SJCRH30 (cell line): ENCODE results near the gene PDZD8. TPM values are rescaled to one million over a fixed set of nuclear protein-coding genes. Genes with fewer than 3 reads are reported as not detected.
"Not testable (repeated sequence)": the region's sequence is repeated elsewhere in the genome, so short reads cannot be mapped to it uniquely, and the experiment has no call there.

Experiments
- DNase-seq, 2 experiments: peaks; one replicate each; pipeline ENCODE4 v3.0.0-alpha.2; 2015 to 2020
- H3K27ac ChIP-seq: fragments of 250-450 bp; sonication (Bioruptor Pico); 2 replicates; pipeline ENCODE4 v1.5.1; 2020; ENCODE audit warnings: mild to moderate bottlenecking, moderate library complexity
- H3K27me3 ChIP-seq: fragments of 250-450 bp; sonication (Bioruptor Pico); 2 replicates; pipeline ENCODE4 v1.5.1; 2020; ENCODE audit warnings: mild to moderate bottlenecking, moderate library complexity
- H3K36me3 ChIP-seq: fragments of 250-450 bp; sonication (Bioruptor Pico); 2 replicates; pipeline ENCODE4 v1.5.1; 2020; ENCODE audit warnings: mild to moderate bottlenecking, moderate library complexity
- H3K4me1 ChIP-seq: fragments of 250-450 bp; sonication (Bioruptor Pico); 2 replicates; pipeline ENCODE4 v1.5.1; 2020; ENCODE audit warnings: mild to moderate bottlenecking, moderate library complexity
- H3K4me3 ChIP-seq: fragments of 250-450 bp; sonication (Bioruptor Pico); 2 replicates; pipeline ENCODE4 v1.5.1; 2020; ENCODE audit warnings: mild to moderate bottlenecking, moderate library complexity
- H3K9me3 ChIP-seq: fragments of 250-450 bp; sonication (Bioruptor Pico); replicated peaks from 2 replicates; pipeline ENCODE4 v1.5.1; 2020; ENCODE audit warnings: mild to moderate bottlenecking, moderate library complexity
- total RNA-seq: library from RNA; depleted of rRNA; stranded (reverse); fragments of >200 nt; shearing (Covaris generic); gene quantifications from 2 replicates; pipeline ENCODE4 v1.2.3, GENCODE V29; 2014

PDZD8 gene
- total RNA-seq, 1 experiment from 2014 or later = 31.4 TPM

- Histone ChIP-seq H3K36me3 (peaks cover 6% of the 10 kb centered on the region), H3K27ac (no peak overlapping the region), H3K4me3 (no peak overlapping the region), H3K4me1 (no peaks in the 10 kb centered on the region), H3K9me3 (no peaks in the 10 kb centered on the region), H3K27me3 (no peaks in the 10 kb centered on the region)
- no peak for DNase-seq
These were observed 64.0 kb downstream of the PDZD8 start for GRCh38 chr10:117311261-117311660.

GRCh38 chr10:117306674-117307073, 68.6 kb downstream of the PDZD8 start:
- Histone ChIP-seq H3K4me3 (no peak overlapping the region), H3K4me1 (no peaks in the 10 kb centered on the region), H3K9me3 (no peaks in the 10 kb centered on the region)

GRCh38 chr10:117303451-117303850, 71.8 kb downstream of the PDZD8 start:
- H3K27me3 ChIP-seq, H3K4me1 ChIP-seq: not testable (repeated sequence)

More at GRCh38 chr10:117306674-117307073, 68.6 kb downstream of the PDZD8 start:
- no peak overlapping the region for H3K27ac ChIP-seq
- DNase-seq = no peak
- H3K27me3 ChIP-seq = no peaks in the 10 kb centered on the region
- H3K36me3 ChIP-seq = peaks cover 3% of the 10 kb centered on the region; the same call in 1 of the 2 replicates

GRCh38 chr10:117300671-117301070, 74.6 kb downstream of the PDZD8 start:
- no peak for DNase-seq
- peaks cover 3% of the 10 kb centered on the region; the same call in 1 of the 2 replicates for H3K36me3 ChIP-seq
- H3K9me3 ChIP-seq = no peaks in the 10 kb centered on the region
- no peaks in the 10 kb centered on the region for H3K4me1 ChIP-seq
- no peaks in the 10 kb centered on the region for H3K27me3 ChIP-seq
- H3K27ac ChIP-seq = no peak overlapping the region
- H3K4me3 ChIP-seq = no peak overlapping the region

More at GRCh38 chr10:117303451-117303850, 71.8 kb downstream of the PDZD8 start:
- H3K36me3 ChIP-seq, H3K4me3 ChIP-seq, H3K27ac ChIP-seq, DNase-seq, H3K9me3 ChIP-seq: not testable (repeated sequence)

GRCh38 chr10:117299435-117299834, 75.8 kb downstream of the PDZD8 start:
- H3K36me3 ChIP-seq = peaks cover under 1% of the 10 kb centered on the region; the same call in 1 of the 2 replicates
- H3K9me3 ChIP-seq = no peaks in the 10 kb centered on the region
- H3K4me1 ChIP-seq = no peaks in the 10 kb centered on the region
- no peak overlapping the region for H3K4me3 ChIP-seq
- DNase-seq = no peak
- no peak overlapping the region for H3K27ac ChIP-seq
- no peaks in the 10 kb centered on the region for H3K27me3 ChIP-seq

- H3K27me3 ChIP-seq = no peaks in the 10 kb centered on the region
- no peak for DNase-seq
- H3K9me3 ChIP-seq = no peaks in the 10 kb centered on the region
- H3K4me1 ChIP-seq = no peaks in the 10 kb centered on the region
- H3K27ac ChIP-seq = no peak overlapping the region
- no peak overlapping the region for H3K4me3 ChIP-seq
- H3K36me3 ChIP-seq = no peaks in the 10 kb centered on the region
These were observed 77.0 kb downstream of the PDZD8 start for GRCh38 chr10:117298219-117298618.

- Histone ChIP-seq H3K4me1 (no peaks in the 10 kb centered on the region), H3K9me3 (no peaks in the 10 kb centered on the region), H3K27ac (no peak overlapping the region), H3K36me3 (peaks cover under 1% of the 10 kb centered on the region; the same call in 1 of the 2 replicates), H3K4me3 (no peak overlapping the region), H3K27me3 (no peaks in the 10 kb centered on the region)
- DNase-seq = no peak
These were observed 80.5 kb downstream of the PDZD8 start for GRCh38 chr10:117294735-117295134.

- no peak for DNase-seq
- Histone ChIP-seq H3K27me3 (no peaks in the 10 kb centered on the region), H3K36me3 (peaks cover 7% of the 10 kb centered on the region), H3K27ac (no peak overlapping the region), H3K4me3 (no peak overlapping the region), H3K4me1 (no peaks in the 10 kb centered on the region), H3K9me3 (no peaks in the 10 kb centered on the region)
These were observed 81.1 kb downstream of the PDZD8 start for GRCh38 chr10:117294039-117294645.

- DNase-seq = not testable (repeated sequence)
These were observed 84.4 kb downstream of the PDZD8 start for GRCh38 chr10:117290872-117291271.

GRCh38 chr10:117284716-117285494, 90.3 kb downstream of the PDZD8 start:
- peaks cover 35% of the 10 kb centered on the region for H3K36me3 ChIP-seq
- no peak overlapping the region for H3K4me3 ChIP-seq
- DNase-seq = no peak
- no peaks in the 10 kb centered on the region for H3K4me1 ChIP-seq
- H3K9me3 ChIP-seq = no peaks in the 10 kb centered on the region
- H3K27ac ChIP-seq = no peak overlapping the region
- H3K27me3 ChIP-seq = no peaks in the 10 kb centered on the region

More at GRCh38 chr10:117290872-117291271, 84.4 kb downstream of the PDZD8 start:
- H3K27me3 ChIP-seq, H3K9me3 ChIP-seq, H3K4me1 ChIP-seq, H3K27ac ChIP-seq, H3K4me3 ChIP-seq, H3K36me3 ChIP-seq: not testable (repeated sequence)

GRCh38 chr10:117277675-117278074, 97.6 kb downstream of the PDZD8 start:
- DNase-seq = no peak
- no peaks in the 10 kb centered on the region for H3K27me3 ChIP-seq
- no peak overlapping the region for H3K27ac ChIP-seq
- no peak overlapping the region for H3K4me3 ChIP-seq
- H3K4me1 ChIP-seq = no peaks in the 10 kb centered on the region
- no peaks in the 10 kb centered on the region for H3K9me3 ChIP-seq
- peaks cover 5% of the 10 kb centered on the region; the same call in 1 of the 2 replicates for H3K36me3 ChIP-seq

GRCh38 chr10:117275121-117275520, 100.1 kb downstream of the PDZD8 start:
- no peak overlapping the region for H3K27ac ChIP-seq
- no peak for DNase-seq
- H3K27me3 ChIP-seq = no peaks in the 10 kb centered on the region
- H3K4me3 ChIP-seq = no peak overlapping the region
- H3K4me1 ChIP-seq = no peaks in the 10 kb centered on the region
- no peaks in the 10 kb centered on the region for H3K9me3 ChIP-seq
- peaks cover 2% of the 10 kb centered on the region; the same call in 1 of the 2 replicates for H3K36me3 ChIP-seq

GRCh38 chr10:117274509-117274908, 100.7 kb downstream of the PDZD8 start:
- DNase-seq = no peak
- H3K4me3 ChIP-seq = no peak overlapping the region
- H3K27me3 ChIP-seq = no peaks in the 10 kb centered on the region
- no peaks in the 10 kb centered on the region for H3K9me3 ChIP-seq
- H3K4me1 ChIP-seq = no peaks in the 10 kb centered on the region
- peaks cover 2% of the 10 kb centered on the region; the same call in 1 of the 2 replicates for H3K36me3 ChIP-seq
- no peak overlapping the region for H3K27ac ChIP-seq

- H3K4me1 ChIP-seq = no peaks in the 10 kb centered on the region
- DNase-seq = no peak
- H3K9me3 ChIP-seq = no peaks in the 10 kb centered on the region
- H3K27me3 ChIP-seq = no peaks in the 10 kb centered on the region
- H3K27ac ChIP-seq = no peak overlapping the region
- H3K36me3 ChIP-seq = peaks cover 2% of the 10 kb centered on the region; the same call in 1 of the 2 replicates
- no peak overlapping the region for H3K4me3 ChIP-seq
These were observed 101.3 kb downstream of the PDZD8 start for GRCh38 chr10:117273980-117274379.
